Measurements from ENCODE around the gene ATPAF1.

The ATPAF1 gene

GRCh38 chr1:46615735-46616134, 52.4 kb downstream of the ATPAF1 start:
- no peak for DNase-seq (ENCODE audit: low read depth in 2 of 2)

GRCh38 chr1:46615088-46615487, 53.1 kb downstream of the ATPAF1 start:
- DNase-seq (ENCODE audit: low read depth in 2 of 2): no peak

- no peak for DNase-seq (ENCODE audit: low read depth in 2 of 2)
Measured at GRCh38 chr1:46614604-46614984, 53.6 kb downstream of the ATPAF1 start.

DNA sequence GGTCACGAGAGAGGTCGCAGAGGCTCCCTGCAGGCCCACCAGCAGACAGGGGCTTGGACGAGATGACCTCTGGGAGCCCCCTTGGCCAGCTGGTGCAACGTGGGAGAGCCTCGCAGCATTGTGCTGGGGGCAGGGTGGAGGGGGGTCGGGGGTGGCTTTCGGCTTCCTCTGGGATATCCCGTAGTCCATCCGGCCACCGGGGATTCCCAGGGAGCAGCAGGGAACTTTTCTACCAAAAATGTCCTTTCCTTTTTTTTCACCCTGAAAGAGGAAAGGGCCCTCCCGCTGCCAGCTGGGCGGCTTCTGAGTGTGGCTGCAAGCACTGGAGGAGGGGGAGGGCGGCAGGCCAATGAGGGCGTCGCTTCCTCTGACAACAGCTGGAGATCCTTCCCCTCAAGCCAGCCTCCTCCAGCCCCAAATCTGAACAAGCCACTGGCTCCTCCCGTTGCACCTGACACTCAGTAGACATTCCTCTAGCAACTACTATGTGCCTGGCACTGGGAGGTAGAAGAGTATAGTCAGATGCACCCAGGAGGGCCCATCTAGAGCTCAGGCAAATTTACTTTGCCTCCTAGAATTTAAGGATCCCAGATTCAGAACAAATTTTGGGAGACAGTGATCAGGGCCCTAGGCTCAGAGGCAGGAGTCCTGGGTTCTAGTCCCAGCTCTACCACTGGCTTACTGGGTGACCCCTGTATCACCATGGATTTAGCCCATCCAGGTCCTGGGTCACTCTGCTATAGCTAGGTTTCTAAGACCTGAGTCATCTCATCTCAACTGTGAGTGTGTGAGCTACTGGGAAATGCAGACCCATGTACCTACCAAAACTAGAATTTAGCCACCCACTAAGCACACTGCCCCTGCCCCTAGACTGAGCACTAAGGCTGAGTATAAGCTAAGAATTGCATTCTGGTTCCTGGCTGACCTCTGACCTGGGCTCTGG, 54.2 kb downstream of the ATPAF1 start:
- peak in 1 of 2 donors; percentile 10 for DNase-seq (ENCODE audit: low read depth in 2 of 2)

DNA sequence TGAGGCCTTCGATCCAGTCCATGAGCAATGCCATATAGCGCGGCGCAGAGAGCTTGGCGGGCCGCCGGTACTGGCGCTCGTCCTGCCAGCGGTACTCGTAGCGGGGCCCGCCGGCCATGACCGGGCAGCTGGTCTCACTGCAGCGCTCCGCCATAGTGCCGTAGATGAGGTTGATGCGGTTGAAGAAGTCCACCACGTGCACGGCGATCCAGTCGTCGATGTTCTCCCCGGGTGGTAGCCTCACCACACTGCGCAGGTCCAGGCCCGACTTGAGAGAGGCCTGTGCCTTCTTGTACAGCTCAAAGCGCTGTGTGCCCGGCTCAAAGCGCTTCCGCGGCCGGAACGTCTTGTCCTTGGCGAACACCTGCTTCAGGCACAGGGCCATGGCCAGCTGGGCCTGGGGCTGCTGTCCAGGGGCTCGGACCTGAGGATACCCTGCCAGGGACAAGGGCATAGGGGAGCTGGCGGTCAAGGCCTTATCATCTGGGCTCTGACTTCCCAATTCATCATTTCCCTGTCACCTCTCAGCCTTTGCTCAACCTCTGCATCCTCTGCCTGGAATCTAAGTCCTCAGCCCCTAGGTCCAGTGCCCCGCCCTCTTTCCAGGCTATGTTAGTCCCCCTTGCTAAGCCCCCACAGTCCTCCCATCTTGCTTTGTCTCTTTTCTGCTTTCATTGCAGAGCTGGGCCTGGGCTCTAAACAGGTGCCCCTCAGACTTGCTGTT, 55.1 kb downstream of the ATPAF1 start:
- no peak for DNase-seq (ENCODE audit: low read depth in 2 of 2)

GRCh38 chr1:46611691-46612221, 56.4 kb downstream of the ATPAF1 start:
- DNase-seq (ENCODE audit: low read depth in 2 of 2): no peak

DNA sequence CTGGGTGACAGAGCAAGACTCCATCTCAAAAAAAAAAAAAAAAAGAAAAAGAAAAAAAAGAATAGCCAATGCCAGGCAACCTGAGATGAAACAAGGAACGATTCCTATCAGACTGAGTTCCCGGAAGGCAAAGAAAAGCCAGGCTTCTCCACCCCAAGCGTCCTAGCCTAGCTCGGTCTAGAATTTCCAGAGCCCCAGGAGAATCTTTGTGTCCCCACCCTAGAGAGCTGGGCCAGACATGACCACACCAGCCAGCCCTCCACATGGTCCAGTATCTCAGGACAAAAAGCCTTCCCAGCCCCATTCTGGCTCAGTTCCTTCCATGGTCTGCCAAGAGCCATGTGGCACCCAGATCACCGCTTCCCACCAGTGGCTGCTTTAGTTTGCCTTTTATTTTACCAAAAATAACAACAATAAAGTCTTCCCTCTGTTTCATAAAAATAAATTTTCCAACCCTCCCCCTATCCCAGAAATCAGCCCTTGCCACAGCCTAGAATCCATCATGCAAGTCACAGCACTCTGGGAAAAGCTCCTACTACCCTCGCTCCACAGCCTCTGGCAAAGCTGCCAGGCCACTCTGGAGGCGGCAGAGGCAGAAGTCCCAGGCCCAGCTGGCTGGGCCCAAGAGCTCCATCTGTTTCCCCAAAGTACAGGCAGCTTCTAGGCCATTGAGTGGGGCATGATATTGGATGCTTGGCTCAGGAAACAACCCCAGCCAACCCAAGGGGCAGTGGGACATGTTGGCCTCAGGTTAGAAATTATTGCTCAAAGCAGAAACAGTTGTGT, 60.6 kb downstream of the ATPAF1 start:
- DNase-seq (ENCODE audit: low read depth in 2 of 2): no peak

DNA sequence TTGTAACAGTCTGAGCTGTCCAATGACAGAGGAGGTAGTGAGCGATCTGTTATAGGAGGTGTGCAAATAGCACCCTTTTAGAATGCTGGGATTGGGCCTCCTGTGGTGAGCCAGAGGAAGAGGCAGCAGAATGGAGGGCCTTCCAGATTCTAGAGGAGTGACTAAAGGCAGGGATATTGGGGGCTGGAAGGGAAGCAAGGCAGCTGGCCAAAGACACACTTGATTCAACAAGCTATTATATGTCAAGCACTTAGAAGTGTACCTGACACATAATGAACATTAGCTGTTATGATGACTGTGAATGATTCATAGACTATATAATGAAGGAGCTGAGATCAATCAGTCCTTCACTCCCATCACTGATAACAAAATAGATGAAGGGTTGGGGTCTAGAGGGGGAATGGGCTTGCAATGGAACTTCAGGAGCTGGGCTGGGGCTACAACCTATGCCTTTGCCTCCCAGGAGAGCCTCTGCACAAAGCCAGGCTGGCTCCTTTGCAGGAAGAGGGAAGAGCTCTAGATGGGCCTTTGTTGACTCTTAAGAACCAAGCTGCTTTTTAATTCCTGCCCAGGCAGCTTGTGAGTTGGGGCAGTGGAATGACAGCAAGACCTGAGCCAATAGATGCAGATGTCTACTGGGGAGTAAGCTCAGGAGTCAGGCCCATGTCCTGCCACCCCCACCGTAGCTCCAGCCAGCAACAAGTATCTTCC, 61.8 kb downstream of the ATPAF1 start:
- DNase-seq (ENCODE audit: low read depth in 2 of 2): no peak

DNA sequence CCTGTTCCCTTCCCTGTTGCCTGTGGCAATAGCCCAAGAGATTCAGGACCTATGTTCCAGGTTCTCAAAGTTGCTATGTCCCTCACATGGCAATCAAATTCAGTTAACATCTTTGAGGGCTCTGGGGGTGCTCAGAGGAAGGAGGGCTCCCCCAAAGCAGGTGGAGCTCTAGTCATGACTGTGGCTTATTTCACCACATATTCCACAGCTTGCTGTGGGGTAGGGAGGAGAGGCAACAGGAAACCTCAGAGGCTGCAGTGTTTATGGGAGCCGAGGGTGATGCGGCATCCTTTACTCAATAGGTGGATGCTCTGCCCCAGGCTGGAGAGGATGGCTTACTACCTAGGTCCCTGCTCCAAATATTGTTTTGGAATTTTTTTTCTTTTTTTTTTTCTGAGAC, 62.9 kb downstream of the ATPAF1 start:
- no peak for DNase-seq (ENCODE audit: low read depth in 2 of 2)

DNA sequence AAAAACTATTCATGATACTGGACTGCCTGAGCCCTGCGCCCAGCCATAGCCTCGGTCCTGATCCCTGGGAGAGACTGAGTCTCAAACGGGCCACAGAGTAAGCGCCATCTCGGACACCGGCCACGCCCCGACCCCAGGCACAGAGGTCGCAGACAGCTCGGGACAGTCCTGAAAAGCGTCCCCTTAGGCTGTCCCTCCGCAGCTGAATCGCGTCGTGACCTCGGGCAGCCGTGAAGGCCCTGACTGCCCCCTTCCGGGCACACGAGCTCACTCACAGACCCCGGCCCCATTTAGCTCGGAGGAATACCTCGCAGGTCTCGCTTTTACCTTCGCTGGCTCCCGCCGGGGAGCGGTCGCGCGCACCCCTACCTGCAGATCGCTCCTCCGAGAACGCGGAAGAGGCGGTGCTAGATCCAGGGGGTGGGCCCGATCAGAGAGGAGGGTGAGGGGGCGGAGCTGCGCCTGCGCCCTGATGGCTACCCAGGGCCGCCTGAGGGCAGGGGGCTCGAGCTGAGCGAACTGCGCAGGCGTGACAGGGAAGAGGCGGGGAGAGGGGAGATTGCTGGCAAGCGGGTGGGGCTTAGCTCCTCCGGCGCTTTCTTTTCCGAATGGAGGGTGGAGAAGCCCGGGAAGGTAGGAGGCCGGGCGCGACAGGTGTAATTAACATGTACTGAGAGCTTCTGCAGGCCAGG, 64.2 kb downstream of the ATPAF1 start, which contains the start of gene MKNK1:
Gene MKNK1 (minus strand): TSS at position 411 of the 692 bp plus-strand sequence. CDS start 20,941 bp downstream, outside the sequence.
- DNase-seq (ENCODE audit: low read depth in 2 of 2): peak; percentile 95 to 97

GRCh38 chr1:46603481-46603857, 64.7 kb downstream of the ATPAF1 start:
- no peak for DNase-seq (ENCODE audit: low read depth in 2 of 2)

- no peak for DNase-seq (ENCODE audit: low read depth in 2 of 2)
Measured at GRCh38 chr1:46601257-46602007, 66.7 kb downstream of the ATPAF1 start.

DNA sequence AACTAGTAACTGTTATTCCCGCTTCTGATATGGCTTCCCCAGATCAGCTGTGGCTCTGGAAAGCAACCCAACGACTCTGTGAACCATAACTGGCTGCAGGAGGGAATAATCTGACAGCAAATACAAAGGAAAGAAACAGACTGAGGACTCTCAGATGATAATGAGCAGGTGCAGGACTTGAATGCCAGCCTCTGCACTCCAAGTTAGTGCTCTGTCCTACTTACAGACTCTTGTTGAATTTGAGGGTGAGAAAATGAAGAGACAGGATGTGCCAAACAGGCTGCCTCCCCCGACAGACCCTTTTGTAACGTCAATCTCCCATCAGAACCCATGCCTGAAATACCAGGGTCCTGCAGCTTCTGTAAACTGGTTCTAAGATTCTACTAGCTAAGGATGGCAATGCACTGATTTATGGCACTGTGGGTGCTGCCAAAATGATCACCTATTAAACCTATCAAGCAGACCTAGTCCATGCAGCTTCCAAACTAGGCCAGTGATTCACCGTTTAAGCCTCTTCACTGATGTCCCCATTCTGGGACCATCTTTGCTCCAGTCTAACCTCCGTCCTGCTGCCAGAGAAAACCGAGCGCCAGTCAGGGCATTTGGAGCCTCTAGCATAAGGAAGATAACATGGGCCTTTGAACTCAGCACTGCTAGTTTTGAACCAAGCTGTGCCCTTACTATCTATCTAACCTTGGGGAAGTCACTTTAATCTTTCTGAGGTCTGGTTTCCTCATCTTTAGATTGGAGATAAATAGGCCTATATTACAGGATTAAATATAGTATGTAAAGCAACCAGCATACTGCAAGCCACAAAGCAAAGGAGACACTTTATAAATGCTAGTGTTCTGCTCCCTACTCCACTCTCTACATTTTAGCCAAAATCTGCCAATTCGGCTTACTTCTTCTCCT, 68.8 kb downstream of the ATPAF1 start:
- no peak for DNase-seq (ENCODE audit: low read depth in 2 of 2)

DNA sequence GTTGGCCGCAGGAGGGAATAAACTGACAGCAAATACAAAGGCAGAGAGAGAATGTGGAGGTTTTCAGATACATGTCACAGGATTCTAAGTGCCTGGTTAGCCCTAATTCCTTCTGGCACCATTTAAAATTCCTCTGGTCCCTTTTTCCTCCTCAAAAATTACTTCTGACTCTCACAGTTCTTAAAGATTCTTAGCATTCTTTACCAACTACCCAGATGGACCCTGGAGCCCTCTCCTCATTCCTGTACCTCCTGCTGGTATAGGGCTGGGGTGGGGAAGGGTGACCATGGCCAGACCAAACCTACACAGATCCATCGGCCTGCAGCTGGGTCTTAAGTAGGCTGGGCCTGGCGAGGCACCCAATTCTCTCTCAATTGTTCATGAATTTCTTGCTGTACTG, 71.3 kb downstream of the ATPAF1 start:
- DNase-seq (ENCODE audit: low read depth in 2 of 2): no peak

GRCh38 chr1:46596036-46596435, 72.1 kb downstream of the ATPAF1 start:
- no peak for DNase-seq (ENCODE audit: low read depth in 2 of 2)

DNA sequence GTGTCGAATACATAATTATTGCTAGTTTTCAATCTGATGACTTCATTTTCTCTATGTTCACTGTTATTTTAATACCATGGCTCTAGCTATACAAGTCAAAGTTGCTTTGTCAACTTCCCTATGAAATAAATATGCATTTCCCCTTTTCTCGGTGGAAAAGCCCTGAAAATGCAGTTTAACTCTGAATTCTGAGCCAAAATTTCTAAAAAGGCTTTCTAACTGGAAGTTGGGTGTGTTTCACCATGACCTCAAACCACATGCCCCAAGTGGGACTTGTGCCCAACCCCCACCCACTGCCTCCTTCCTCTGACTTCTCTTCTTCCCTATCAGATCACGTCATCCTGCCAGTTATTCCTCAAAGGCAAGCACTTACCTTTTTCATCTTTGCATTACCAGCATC, 73.0 kb downstream of the ATPAF1 start:
- no peak for DNase-seq (ENCODE audit: low read depth in 2 of 2)

- no peak for DNase-seq (ENCODE audit: low read depth in 2 of 2)
Measured at GRCh38 chr1:46594063-46594462, 74.1 kb downstream of the ATPAF1 start.

DNA sequence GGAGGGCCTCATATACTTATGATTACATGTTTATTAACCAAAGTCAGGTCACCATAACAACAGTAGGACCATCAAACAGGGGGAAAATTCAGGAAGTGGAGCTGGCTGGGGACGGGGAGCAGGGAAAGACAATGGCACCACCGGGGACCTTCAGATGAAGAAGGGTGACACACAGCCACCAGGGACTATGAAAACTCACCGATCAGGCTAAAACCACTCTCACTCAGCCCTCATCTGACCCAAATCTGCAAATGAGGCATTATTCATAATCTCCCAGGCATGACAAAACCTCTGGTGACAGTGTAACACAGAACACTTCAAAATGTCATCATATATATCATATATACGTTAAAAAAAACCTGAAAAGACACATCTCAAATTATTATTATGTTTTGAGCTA, 75.3 kb downstream of the ATPAF1 start:
- no peak for DNase-seq (ENCODE audit: low read depth in 2 of 2)

GRCh38 chr1:46589529-46589928, 78.6 kb downstream of the ATPAF1 start:
- DNase-seq (ENCODE audit: low read depth in 2 of 2): no peak

Data from stimulated activated CD8-positive, alpha-beta memory T cell treated with anti-CD3 and anti-CD28 coated beads, Interleukin-15, amount 100 ng/mL, for 48 hours (primary cell).